ENCODE data around the gene UGCG. TPM values are rescaled to one million over a fixed set of nuclear protein-coding genes. Genes with fewer than 3 reads are reported as not detected.

Gene UGCG
- total and polyA plus RNA-seq, 2 of the 4 experiments (the other 2 are of a cell fraction), result 84.2 to 104 TPM

GRCh38 chr9:111928359-111928720 lies 31.7 kb downstream of the UGCG start:
- Histone ChIP-seq H3K4me3 (ENCODE audit: insufficient read depth, low read depth, low read length) (no peak overlapping the region), H2BK5ac (ENCODE audit: low read depth, low read length, poor library complexity, severe bottlenecking) (peak overlapping the region; percentile 65), H3K14ac (replicated peaks; ENCODE audit: low read depth, low read length) (peak overlapping the region; percentile 69; the same call in 1 of the 2 replicates), H3K36me3 (ENCODE audit: control insufficient read depth, insufficient read depth, low read length) (peaks cover 44% of the 10 kb centered on the region), H3K23ac (ENCODE audit: low read depth, low read length) (no peak overlapping the region), H3K56ac (ENCODE audit: extremely low read depth, insufficient read depth, low read length) (no peak overlapping the region), H3K9me1 (ENCODE audit: insufficient read depth, low read length) (peaks cover 2% of the 10 kb centered on the region; the same call in 1 of the 2 replicates), H3K9ac (ENCODE audit: low read depth, low read length) (no peak overlapping the region), H4K20me1 (ENCODE audit: insufficient read depth, low read length) (peaks cover 24% of the 10 kb centered on the region), H3K9me3 (ENCODE audit: control insufficient read depth, insufficient read depth, low read length) (no peaks in the 10 kb centered on the region), H2AK5ac (ENCODE audit: low read depth, low read length) (no peak overlapping the region), H4K5ac (ENCODE audit: low read depth, low read length) (no peak overlapping the region), H4K91ac (ENCODE audit: insufficient read depth, low read depth, low read length) (no peak overlapping the region), H2BK15ac (ENCODE audit: low read depth, low read length) (no peak overlapping the region), H3K79me1 (ENCODE audit: low read depth in 1 of 2, low read length in 2 of 2) (peaks cover 32 to 54% of the 10 kb centered on the region in 2 experiments), H2BK20ac (ENCODE audit: low read depth, low read length) (no peak overlapping the region), H3K27ac (ENCODE audit: insufficient read depth, low read length) (no peak overlapping the region), H3K27me3 (ENCODE audit: control insufficient read depth, insufficient read depth, low read length) (no peaks in the 10 kb centered on the region), H2BK120ac (ENCODE audit: low read depth, low read length) (no peak overlapping the region), H3K4me1 (ENCODE audit: control insufficient read depth, insufficient read depth, low read length) (peaks cover 8% of the 10 kb centered on the region), H4K8ac (ENCODE audit: low read depth in 2 of 2, low read length in 2 of 2) (no peak overlapping the region), H3K18ac (ENCODE audit: low read depth, low read length) (peak overlapping the region; percentile 7; the same call in 1 of the 2 replicates), H3K4me2 (ENCODE audit: low read depth, low read length) (no peak overlapping the region), H2AK9ac (replicated peaks; ENCODE audit: low read depth, low read length, poor library complexity) (no peak overlapping the region), H3K4ac (ENCODE audit: low read depth, low read length) (no peak overlapping the region), H2AFZ (replicated peaks; ENCODE audit: low read length, poor library complexity) (no peak overlapping the region)
- dilution Hi-C loops (cut with HindIII; ENCODE audit: low sequenced_read_pairs, unreplicated experiment) (no loop called here), in situ Hi-C loops (cut with MboI; ENCODE audit: low sequenced_read_pairs) (no loop called here), intact Hi-C loops (cut with micrococcal nuclease) (no loop called here)
- no TSS peak for BruUV-seq (replicated peaks)
- ATAC-seq (ENCODE audit: low read depth) (peak; percentile 63), DNase-seq (peak; percentile 61)
- POLR2A ChIA-PET (ENCODE audit: unreplicated experiment), result no interaction called here
- TF ChIP-seq CTCF (conservative IDR thresholded peaks at IDR 0.05; ENCODE audit: low read depth, low read length) (no peak), USF2 (IDR thresholded peaks at IDR 0.05; ENCODE audit: low read depth, low read length) (no peak)
- CTCF ChIA-PET, result interaction anchor here (1.0 kb wide), 1 partner anchor 30 kb away, joined by 3 read pairs; no protein-coding TSS in a partner anchor
